NT2/D1 (cell line): ENCODE measurements around the gene STX2.

Experiments used
- SUZ12 ChIP-seq: IDR thresholded peaks from 2 replicates; pipeline ENCODE4 v1.6.1; 2011; ENCODE audit not compliant: insufficient read length, insufficient read depth; ENCODE audit errors: extremely low read depth
- YY1 ChIP-seq: IDR thresholded peaks from 2 replicates; pipeline ENCODE4 v1.6.1; 2011; ENCODE audit not compliant: insufficient read length, insufficient read depth
- ZNF274 ChIP-seq: IDR thresholded peaks from 2 replicates; pipeline ENCODE4 v1.6.1; 2011; ENCODE audit warnings: mild to moderate bottlenecking, low read depth, low read length

DNA sequence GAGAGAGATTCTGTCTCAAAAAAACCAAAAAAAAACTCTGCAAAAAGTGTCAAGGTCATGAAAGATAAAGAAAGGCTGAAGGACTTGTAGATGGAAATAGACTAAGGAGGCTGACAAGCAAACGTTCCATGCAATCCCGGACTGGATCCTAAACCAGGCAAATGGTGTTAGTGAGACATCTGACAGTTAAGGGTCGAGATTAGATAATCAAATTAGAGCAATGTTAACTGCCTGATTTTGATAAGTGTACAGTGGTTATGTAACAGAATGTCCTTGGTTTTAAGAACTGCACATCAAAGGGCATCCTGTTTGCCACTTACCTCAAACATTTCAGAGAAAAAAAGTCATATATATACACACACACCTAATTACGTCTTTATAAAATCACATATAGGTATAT, 29.4 kb upstream of the STX2 start:
- TF ChIP-seq ZNF274 (no peak), YY1 (no peak), SUZ12 (no peak)
